ENCODE results near the gene VWA3A. TPM values are rescaled to one million over a fixed set of nuclear protein-coding genes. Genes with fewer than 3 reads are reported as not detected.

VWA3A gene
- total and polyA plus RNA-seq, 2 of the 4 experiments (the other 2 are of a cell fraction) = not detected

DNA sequence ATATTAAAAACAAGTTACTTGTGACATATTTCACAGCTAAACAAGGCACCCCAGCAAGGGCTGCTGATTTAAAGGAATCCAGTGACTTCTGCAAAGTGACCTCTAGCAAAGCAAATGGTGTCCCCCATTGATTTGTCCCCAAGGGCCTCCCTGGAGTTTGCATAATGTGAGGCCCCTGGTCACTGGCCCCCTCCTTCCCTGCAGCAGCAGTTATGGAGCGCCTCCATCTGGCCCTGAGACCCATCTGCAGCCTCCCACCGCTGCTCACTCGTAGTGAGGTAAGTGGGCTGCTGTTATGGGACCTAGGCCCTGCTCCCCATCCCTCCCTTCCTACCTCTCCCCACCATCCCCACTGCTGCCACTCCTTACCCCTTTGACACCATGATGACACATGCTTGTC, 94.2 kb downstream of the VWA3A start:
- CTCF ChIA-PET = interaction anchor here (3.9 kb wide), 1 partner anchor 108 kb away, joined by 23 read pairs; no protein-coding TSS in a partner anchor
- no peak overlapping the region for H3K18ac ChIP-seq (ENCODE audit: low read depth, low read length)
- intact Hi-C loops (cut with micrococcal nuclease) = loop anchor here (5.0 kb wide), 1 partner anchor 529 kb away; no protein-coding TSS in a partner anchor

More for the DNA sequence above, 94.2 kb downstream of the VWA3A start:
- Histone ChIP-seq H3K4me3 (ENCODE audit: insufficient read depth, low read depth, low read length) (no peak overlapping the region), H2BK20ac (ENCODE audit: low read depth, low read length) (no peak overlapping the region), H3K4me2 (ENCODE audit: low read depth, low read length) (no peak overlapping the region), H2BK5ac (ENCODE audit: low read depth, low read length, poor library complexity, severe bottlenecking) (no peak overlapping the region), H4K91ac (ENCODE audit: insufficient read depth, low read depth, low read length) (no peak overlapping the region), H3K36me3 (ENCODE audit: control insufficient read depth, insufficient read depth, low read length) (no peaks in the 10 kb centered on the region), H3K9ac (ENCODE audit: low read depth, low read length) (no peak overlapping the region), H3K23ac (ENCODE audit: low read depth, low read length) (no peak overlapping the region), H2AK9ac (replicated peaks; ENCODE audit: low read depth, low read length, poor library complexity) (no peak overlapping the region), H3K4me1 (ENCODE audit: control insufficient read depth, insufficient read depth, low read length) (peaks cover 4% of the 10 kb centered on the region; the same call in 1 of the 2 replicates), H2BK120ac (ENCODE audit: low read depth, low read length) (no peak overlapping the region), H2BK15ac (ENCODE audit: low read depth, low read length) (no peak overlapping the region), H2AK5ac (ENCODE audit: low read depth, low read length) (no peak overlapping the region), H3K14ac (replicated peaks; ENCODE audit: low read depth, low read length) (no peak overlapping the region), H3K27me3 (ENCODE audit: control insufficient read depth, insufficient read depth, low read length) (peaks cover 5% of the 10 kb centered on the region), H4K5ac (ENCODE audit: low read depth, low read length) (no peak overlapping the region), H4K20me1 (ENCODE audit: insufficient read depth, low read length) (no peaks in the 10 kb centered on the region), H3K4ac (ENCODE audit: low read depth, low read length) (no peak overlapping the region), H3K9me3 (ENCODE audit: control insufficient read depth, insufficient read depth, low read length) (no peaks in the 10 kb centered on the region), H4K8ac (ENCODE audit: low read depth in 2 of 2, low read length in 2 of 2) (no peak overlapping the region), H3K9me1 (ENCODE audit: insufficient read depth, low read length) (no peaks in the 10 kb centered on the region), H3K56ac (ENCODE audit: extremely low read depth, insufficient read depth, low read length) (no peak overlapping the region), H3K27ac (ENCODE audit: insufficient read depth, low read length) (no peak overlapping the region), H3K79me1 (ENCODE audit: low read depth in 1 of 2, low read length in 2 of 2) (no peaks in the 10 kb centered on the region), H2AFZ (replicated peaks; ENCODE audit: low read length, poor library complexity) (no peak overlapping the region)
- WGBS, 2 experiments (ENCODE audit: extremely low coverage in 2 of 2, insufficient read length in 1 of 2) = no CpG with 5 or more reads among the region's 3 CpGs
- TF ChIP-seq CHD1 (IDR thresholded peaks at IDR 0.05; ENCODE audit: low read depth, low read length) (no peak), CEBPB (IDR thresholded peaks at IDR 0.05; ENCODE audit: low read depth, low read length) (no peak), SMC3 (IDR thresholded peaks at IDR 0.05; ENCODE audit: low read depth, low read length) (no peak), BHLHE40 (IDR thresholded peaks at IDR 0.05; ENCODE audit: low read depth, low read length) (no peak), RAD21 (IDR thresholded peaks at IDR 0.05; ENCODE audit: low read length) (peak; percentile 32)
- TF ChIP-seq, protein P1, sequence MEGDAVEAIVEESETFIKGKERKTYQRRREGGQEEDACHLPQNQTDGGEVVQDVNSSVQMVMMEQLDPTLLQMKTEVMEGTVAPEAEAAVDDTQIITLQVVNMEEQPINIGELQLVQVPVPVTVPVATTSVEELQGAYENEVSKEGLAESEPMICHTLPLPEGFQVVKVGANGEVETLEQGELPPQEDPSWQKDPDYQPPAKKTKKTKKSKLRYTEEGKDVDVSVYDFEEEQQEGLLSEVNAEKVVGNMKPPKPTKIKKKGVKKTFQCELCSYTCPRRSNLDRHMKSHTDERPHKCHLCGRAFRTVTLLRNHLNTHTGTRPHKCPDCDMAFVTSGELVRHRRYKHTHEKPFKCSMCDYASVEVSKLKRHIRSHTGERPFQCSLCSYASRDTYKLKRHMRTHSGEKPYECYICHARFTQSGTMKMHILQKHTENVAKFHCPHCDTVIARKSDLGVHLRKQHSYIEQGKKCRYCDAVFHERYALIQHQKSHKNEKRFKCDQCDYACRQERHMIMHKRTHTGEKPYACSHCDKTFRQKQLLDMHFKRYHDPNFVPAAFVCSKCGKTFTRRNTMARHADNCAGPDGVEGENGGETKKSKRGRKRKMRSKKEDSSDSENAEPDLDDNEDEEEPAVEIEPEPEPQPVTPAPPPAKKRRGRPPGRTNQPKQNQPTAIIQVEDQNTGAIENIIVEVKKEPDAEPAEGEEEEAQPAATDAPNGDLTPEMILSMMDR (conservative IDR thresholded peaks at IDR 0.05; ENCODE audit: low read depth, low read length) = 0 out of 2 replicates have a peak, but pooled peaks have one; percentile 22
- POLR2A ChIA-PET (ENCODE audit: unreplicated experiment) = no interaction called here
- DNase-seq (no peak), ATAC-seq (ENCODE audit: low read depth) (no peak)
- dilution Hi-C loops (cut with HindIII; ENCODE audit: low sequenced_read_pairs, unreplicated experiment) (no loop called here), in situ Hi-C loops (cut with MboI; ENCODE audit: low sequenced_read_pairs) (no loop called here)
- no TSS peak for BruUV-seq (replicated peaks)

Measured in IMR-90 (cell line).